ENCODE data around the gene RNF167. TPM values are rescaled to one million over a fixed set of nuclear protein-coding genes. Genes with fewer than 3 reads are reported as not detected.
"Not testable (repeated sequence)": the region's sequence is repeated elsewhere in the genome, so short reads cannot be mapped to it uniquely, and the experiment has no call there.

RNF167 gene
- total RNA-seq, 1 donor from 2014 or later, result 44.1 TPM

GRCh38 chr17:4913994-4914393 lies 26.1 kb upstream of the RNF167 start:
- no peak for TF ChIP-seq CTCF (IDR thresholded peaks at IDR 0.05; ENCODE audit: insufficient read depth, low read length, poor library complexity, severe bottlenecking)
- H3K4me3 ChIP-seq (ENCODE audit: low read depth, low read length), result no peak overlapping the region
- H3K27me3 ChIP-seq (ENCODE audit: control insufficient read depth, insufficient read depth, low read length), result no peaks in the 10 kb centered on the region
- no peaks in the 10 kb centered on the region for H3K36me3 ChIP-seq (ENCODE audit: control insufficient read depth, insufficient read depth, low read length)
- DNase-seq (ENCODE audit: low read depth), result no peak

GRCh38 chr17:4914551-4914950 lies 25.5 kb upstream of the RNF167 start:
- H3K27me3 ChIP-seq (ENCODE audit: control insufficient read depth, insufficient read depth, low read length); H3K36me3 ChIP-seq (ENCODE audit: control insufficient read depth, insufficient read depth, low read length); H3K4me3 ChIP-seq (ENCODE audit: low read depth, low read length); DNase-seq (ENCODE audit: low read depth): not testable (repeated sequence)

GRCh38 chr17:4919511-4920047 lies 20.5 kb upstream of the RNF167 start:
- no peak overlapping the region for H3K4me3 ChIP-seq (ENCODE audit: low read depth, low read length)
- H3K27me3 ChIP-seq (ENCODE audit: control insufficient read depth, insufficient read depth, low read length), result no peaks in the 10 kb centered on the region
- DNase-seq (ENCODE audit: low read depth), result no peak
- H3K36me3 ChIP-seq (ENCODE audit: control insufficient read depth, insufficient read depth, low read length), result no peaks in the 10 kb centered on the region
- TF ChIP-seq CTCF (IDR thresholded peaks at IDR 0.05; ENCODE audit: insufficient read depth, low read length, poor library complexity, severe bottlenecking), result no peak

GRCh38 chr17:4920351-4921048 lies 19.6 kb upstream of the RNF167 start:
- no peak for DNase-seq (ENCODE audit: low read depth)
- Histone ChIP-seq H3K27me3 (ENCODE audit: control insufficient read depth, insufficient read depth, low read length) (no peaks in the 10 kb centered on the region), H3K36me3 (ENCODE audit: control insufficient read depth, insufficient read depth, low read length) (no peaks in the 10 kb centered on the region), H3K4me3 (ENCODE audit: low read depth, low read length) (no peak overlapping the region)
- no peak for TF ChIP-seq CTCF (IDR thresholded peaks at IDR 0.05; ENCODE audit: insufficient read depth, low read length, poor library complexity, severe bottlenecking)

GRCh38 chr17:4921320-4921719 lies 18.7 kb upstream of the RNF167 start:
- Histone ChIP-seq H3K36me3 (ENCODE audit: control insufficient read depth, insufficient read depth, low read length) (no peaks in the 10 kb centered on the region), H3K4me3 (ENCODE audit: low read depth, low read length) (no peak overlapping the region), H3K27me3 (ENCODE audit: control insufficient read depth, insufficient read depth, low read length) (no peaks in the 10 kb centered on the region)
- DNase-seq (ENCODE audit: low read depth), result no peak
- TF ChIP-seq CTCF (IDR thresholded peaks at IDR 0.05; ENCODE audit: insufficient read depth, low read length, poor library complexity, severe bottlenecking), result no peak

GRCh38 chr17:4926577-4927335 lies 13.3 kb upstream of the RNF167 start:
- not testable (repeated sequence) for H3K4me3 ChIP-seq (ENCODE audit: low read depth, low read length); DNase-seq (ENCODE audit: low read depth); H3K27me3 ChIP-seq (ENCODE audit: control insufficient read depth, insufficient read depth, low read length); H3K36me3 ChIP-seq (ENCODE audit: control insufficient read depth, insufficient read depth, low read length)

All from kidney epithelial cell (primary cell).